ENCODE results near the gene GUCA1A. TPM values are rescaled to one million over a fixed set of nuclear protein-coding genes. Genes with fewer than 3 reads are reported as not detected.

Gene GUCA1A
- total RNA-seq, 1 experiment from 2014 or later = not detected

GRCh38 chr6:42154461-42155209 lies 18.5 kb upstream of the GUCA1A start:
- ChIA-PET CTCF (no interaction called here), POLR2A (ENCODE audit: unreplicated experiment) (no interaction called here)
- H3F3A ChIP-seq (ENCODE audit: low read length, unreplicated experiment) = no peaks in the 10 kb centered on the region
- no peak overlapping the region for H3K27ac ChIP-seq (ENCODE audit: low read length)
- no peaks in the 10 kb centered on the region for H3K9me3 ChIP-seq (ENCODE audit: low read length)
- intact Hi-C loops (cut with micrococcal nuclease) = no loop called here
- no peaks in the 10 kb centered on the region for H3K27me3 ChIP-seq (ENCODE audit: low read length)
- H3K36me3 ChIP-seq (ENCODE audit: low read depth, low read length) = no peaks in the 10 kb centered on the region
- no peak overlapping the region for H3K9ac ChIP-seq (ENCODE audit: low read length)
- no peak overlapping the region for H2AFZ ChIP-seq (ENCODE audit: low read length)
- TF ChIP-seq EZH2phosphoT487 (IDR thresholded peaks at IDR 0.05; ENCODE audit: borderline replicate concordance, low read length) (no peak), EZH2 (IDR thresholded peaks at IDR 0.05; ENCODE audit: low read length, unreplicated experiment) (no peak)
- TF ChIP-seq, protein P1, sequence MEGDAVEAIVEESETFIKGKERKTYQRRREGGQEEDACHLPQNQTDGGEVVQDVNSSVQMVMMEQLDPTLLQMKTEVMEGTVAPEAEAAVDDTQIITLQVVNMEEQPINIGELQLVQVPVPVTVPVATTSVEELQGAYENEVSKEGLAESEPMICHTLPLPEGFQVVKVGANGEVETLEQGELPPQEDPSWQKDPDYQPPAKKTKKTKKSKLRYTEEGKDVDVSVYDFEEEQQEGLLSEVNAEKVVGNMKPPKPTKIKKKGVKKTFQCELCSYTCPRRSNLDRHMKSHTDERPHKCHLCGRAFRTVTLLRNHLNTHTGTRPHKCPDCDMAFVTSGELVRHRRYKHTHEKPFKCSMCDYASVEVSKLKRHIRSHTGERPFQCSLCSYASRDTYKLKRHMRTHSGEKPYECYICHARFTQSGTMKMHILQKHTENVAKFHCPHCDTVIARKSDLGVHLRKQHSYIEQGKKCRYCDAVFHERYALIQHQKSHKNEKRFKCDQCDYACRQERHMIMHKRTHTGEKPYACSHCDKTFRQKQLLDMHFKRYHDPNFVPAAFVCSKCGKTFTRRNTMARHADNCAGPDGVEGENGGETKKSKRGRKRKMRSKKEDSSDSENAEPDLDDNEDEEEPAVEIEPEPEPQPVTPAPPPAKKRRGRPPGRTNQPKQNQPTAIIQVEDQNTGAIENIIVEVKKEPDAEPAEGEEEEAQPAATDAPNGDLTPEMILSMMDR (conservative IDR thresholded peaks at IDR 0.05; ENCODE audit: low read depth, low read length) = no peak
- no TSS peak for BruUV-seq (replicated peaks)
- DNase-seq (no peak), ATAC-seq (no peak)
- no peak overlapping the region for H3K4me3 ChIP-seq (ENCODE audit: low read length)
- H3K9me2 ChIP-seq (replicated peaks; ENCODE audit: low read length) = no peaks in the 10 kb centered on the region
- H4K20me1 ChIP-seq (ENCODE audit: low read length) = no peaks in the 10 kb centered on the region
- H3K79me2 ChIP-seq (ENCODE audit: low read length) = no peaks in the 10 kb centered on the region
- no peak overlapping the region for H3K4me2 ChIP-seq (ENCODE audit: low read length)
- no peaks in the 10 kb centered on the region for H3K4me1 ChIP-seq (ENCODE audit: insufficient read depth, low read length)

DNA sequence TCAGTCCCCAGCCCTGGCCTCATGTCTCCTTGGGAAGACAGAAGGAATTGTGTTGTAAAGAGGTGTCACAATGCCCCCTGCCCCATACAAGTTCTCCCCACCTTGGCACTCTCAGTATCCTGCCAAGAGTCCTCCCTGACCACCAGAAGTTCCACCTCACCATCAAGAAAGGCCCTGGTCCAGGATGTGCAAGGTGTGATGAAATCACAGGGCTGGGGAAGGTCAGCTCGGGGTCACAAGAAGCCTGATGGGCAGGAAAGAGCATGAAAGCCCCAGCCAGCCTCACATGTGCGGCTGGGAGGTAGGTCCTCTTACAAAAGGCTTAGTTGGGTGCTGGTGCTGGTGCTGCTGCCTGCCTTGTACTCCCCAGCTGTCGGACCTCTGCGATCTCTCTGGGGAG lies 17.9 kb upstream of the GUCA1A start:
- ChIA-PET CTCF (no interaction called here), POLR2A (ENCODE audit: unreplicated experiment) (no interaction called here)
- no TSS peak for BruUV-seq (replicated peaks)
- Histone ChIP-seq H4K20me1 (ENCODE audit: low read length) (no peaks in the 10 kb centered on the region), H3K4me3 (ENCODE audit: low read length) (no peak overlapping the region), H3K9me3 (ENCODE audit: low read length) (no peaks in the 10 kb centered on the region), H3K9ac (ENCODE audit: low read length) (no peak overlapping the region), H3K79me2 (ENCODE audit: low read length) (no peaks in the 10 kb centered on the region), H3K36me3 (ENCODE audit: low read depth, low read length) (no peaks in the 10 kb centered on the region), H3K4me2 (ENCODE audit: low read length) (no peak overlapping the region), H3K4me1 (ENCODE audit: insufficient read depth, low read length) (no peaks in the 10 kb centered on the region), H2AFZ (ENCODE audit: low read length) (no peak overlapping the region), H3K27ac (ENCODE audit: low read length) (no peak overlapping the region), H3F3A (ENCODE audit: low read length, unreplicated experiment) (no peaks in the 10 kb centered on the region), H3K9me2 (replicated peaks; ENCODE audit: low read length) (no peaks in the 10 kb centered on the region), H3K27me3 (ENCODE audit: low read length) (no peaks in the 10 kb centered on the region)
- intact Hi-C loops (cut with micrococcal nuclease) = no loop called here
- DNase-seq (no peak), ATAC-seq (no peak)
- no peak for TF ChIP-seq EZH2phosphoT487 (IDR thresholded peaks at IDR 0.05; ENCODE audit: borderline replicate concordance, low read length)
- no peak for TF ChIP-seq EZH2 (IDR thresholded peaks at IDR 0.05; ENCODE audit: low read length, unreplicated experiment)

GRCh38 chr6:42156638-42157037 lies 16.5 kb upstream of the GUCA1A start:
- no TSS peak for BruUV-seq (replicated peaks)
- H3K4me1 ChIP-seq (ENCODE audit: insufficient read depth, low read length) = no peaks in the 10 kb centered on the region
- H3K9me2 ChIP-seq (replicated peaks; ENCODE audit: low read length) = no peaks in the 10 kb centered on the region
- H3K36me3 ChIP-seq (ENCODE audit: low read depth, low read length) = no peaks in the 10 kb centered on the region
- DNase-seq (no peak), ATAC-seq (no peak)
- H3K9me3 ChIP-seq (ENCODE audit: low read length) = no peaks in the 10 kb centered on the region
- H3K9ac ChIP-seq (ENCODE audit: low read length) = no peak overlapping the region
- H3F3A ChIP-seq (ENCODE audit: low read length, unreplicated experiment) = no peaks in the 10 kb centered on the region
- CTCF ChIA-PET = no interaction called here
- H3K4me3 ChIP-seq (ENCODE audit: low read length) = no peak overlapping the region
- intact Hi-C loops (cut with micrococcal nuclease) = no loop called here
- H4K20me1 ChIP-seq (ENCODE audit: low read length) = no peaks in the 10 kb centered on the region
- H2AFZ ChIP-seq (ENCODE audit: low read length) = no peak overlapping the region
- H3K4me2 ChIP-seq (ENCODE audit: low read length) = no peak overlapping the region
- no peaks in the 10 kb centered on the region for H3K27me3 ChIP-seq (ENCODE audit: low read length)
- no peak overlapping the region for H3K27ac ChIP-seq (ENCODE audit: low read length)
- TF ChIP-seq EZH2phosphoT487 (IDR thresholded peaks at IDR 0.05; ENCODE audit: borderline replicate concordance, low read length) (no peak), EZH2 (IDR thresholded peaks at IDR 0.05; ENCODE audit: low read length, unreplicated experiment) (no peak)
- TF ChIP-seq, protein P1 (conservative IDR thresholded peaks at IDR 0.05; ENCODE audit: low read depth, low read length) = no peak
- H3K79me2 ChIP-seq (ENCODE audit: low read length) = no peaks in the 10 kb centered on the region
- POLR2A ChIA-PET (ENCODE audit: unreplicated experiment) = no interaction called here
